ENCODE measurements around the gene ST3GAL4.
"Not testable (repeated sequence)": the region's sequence is repeated elsewhere in the genome, so short reads cannot be mapped to it uniquely, and the experiment has no call there.

Gene ST3GAL4

GRCh38 chr11:126384449-126385070, 29.1 kb downstream of the ST3GAL4 start:
- DNase-seq (ENCODE audit: low read depth in 2 of 2): no peak

GRCh38 chr11:126385991-126386728, 30.7 kb downstream of the ST3GAL4 start:
- no peak for DNase-seq (ENCODE audit: low read depth in 2 of 2)

- DNase-seq (ENCODE audit: low read depth in 2 of 2): not testable (repeated sequence)
Measured at GRCh38 chr11:126386729-126387071, 31.2 kb downstream of the ST3GAL4 start.

GRCh38 chr11:126387857-126388256, 32.4 kb downstream of the ST3GAL4 start:
- DNase-seq (ENCODE audit: low read depth in 2 of 2): no peak

- DNase-seq (ENCODE audit: low read depth in 2 of 2): no peak
Measured at GRCh38 chr11:126390272-126390867, 34.9 kb downstream of the ST3GAL4 start.

- DNase-seq (ENCODE audit: low read depth in 2 of 2): no peak
Measured at GRCh38 chr11:126391286-126391954, 35.9 kb downstream of the ST3GAL4 start.

- no peak for DNase-seq (ENCODE audit: low read depth in 2 of 2)
Measured at GRCh38 chr11:126391970-126392632, 36.6 kb downstream of the ST3GAL4 start.

- DNase-seq (ENCODE audit: low read depth in 2 of 2): no peak
Measured at GRCh38 chr11:126392633-126393013, 37.1 kb downstream of the ST3GAL4 start.

- no peak for DNase-seq (ENCODE audit: low read depth in 2 of 2)
Measured at GRCh38 chr11:126393143-126393542, 37.7 kb downstream of the ST3GAL4 start.

- DNase-seq (ENCODE audit: low read depth in 2 of 2): no peak
Measured at GRCh38 chr11:126394036-126394435, 38.5 kb downstream of the ST3GAL4 start.

GRCh38 chr11:126394634-126395072, 39.2 kb downstream of the ST3GAL4 start:
- DNase-seq (ENCODE audit: low read depth in 2 of 2): not testable (repeated sequence)

- DNase-seq (ENCODE audit: low read depth in 2 of 2): not testable (repeated sequence)
Measured at GRCh38 chr11:126395784-126396183, 40.3 kb downstream of the ST3GAL4 start.

- DNase-seq (ENCODE audit: low read depth in 2 of 2): not testable (repeated sequence)
Measured at GRCh38 chr11:126396266-126396665, 40.8 kb downstream of the ST3GAL4 start.

- no peak for DNase-seq (ENCODE audit: low read depth in 2 of 2)
Measured at GRCh38 chr11:126396965-126397364, 41.5 kb downstream of the ST3GAL4 start.

GRCh38 chr11:126398296-126398695, 42.8 kb downstream of the ST3GAL4 start:
- no peak for DNase-seq (ENCODE audit: low read depth in 2 of 2)

- no peak for DNase-seq (ENCODE audit: low read depth in 2 of 2)
Measured at GRCh38 chr11:126398721-126399120, 43.2 kb downstream of the ST3GAL4 start.

GRCh38 chr11:126400019-126400418, 44.5 kb downstream of the ST3GAL4 start:
- DNase-seq (ENCODE audit: low read depth in 2 of 2): no peak

GRCh38 chr11:126400479-126400878, 45.0 kb downstream of the ST3GAL4 start:
- no peak for DNase-seq (ENCODE audit: low read depth in 2 of 2)

GRCh38 chr11:126403022-126403581, 47.6 kb downstream of the ST3GAL4 start:
- no peak for DNase-seq (ENCODE audit: low read depth in 2 of 2)

GRCh38 chr11:126403658-126404057, 48.2 kb downstream of the ST3GAL4 start:
- no peak for DNase-seq (ENCODE audit: low read depth in 2 of 2)

- no peak for DNase-seq (ENCODE audit: low read depth in 2 of 2)
Measured at GRCh38 chr11:126404367-126404766, 48.9 kb downstream of the ST3GAL4 start.

- no peak for DNase-seq (ENCODE audit: low read depth in 2 of 2)
Measured at GRCh38 chr11:126405374-126405773, 49.9 kb downstream of the ST3GAL4 start.
